ENCODE data around the gene RAD51C.

The RAD51C gene

DNA sequence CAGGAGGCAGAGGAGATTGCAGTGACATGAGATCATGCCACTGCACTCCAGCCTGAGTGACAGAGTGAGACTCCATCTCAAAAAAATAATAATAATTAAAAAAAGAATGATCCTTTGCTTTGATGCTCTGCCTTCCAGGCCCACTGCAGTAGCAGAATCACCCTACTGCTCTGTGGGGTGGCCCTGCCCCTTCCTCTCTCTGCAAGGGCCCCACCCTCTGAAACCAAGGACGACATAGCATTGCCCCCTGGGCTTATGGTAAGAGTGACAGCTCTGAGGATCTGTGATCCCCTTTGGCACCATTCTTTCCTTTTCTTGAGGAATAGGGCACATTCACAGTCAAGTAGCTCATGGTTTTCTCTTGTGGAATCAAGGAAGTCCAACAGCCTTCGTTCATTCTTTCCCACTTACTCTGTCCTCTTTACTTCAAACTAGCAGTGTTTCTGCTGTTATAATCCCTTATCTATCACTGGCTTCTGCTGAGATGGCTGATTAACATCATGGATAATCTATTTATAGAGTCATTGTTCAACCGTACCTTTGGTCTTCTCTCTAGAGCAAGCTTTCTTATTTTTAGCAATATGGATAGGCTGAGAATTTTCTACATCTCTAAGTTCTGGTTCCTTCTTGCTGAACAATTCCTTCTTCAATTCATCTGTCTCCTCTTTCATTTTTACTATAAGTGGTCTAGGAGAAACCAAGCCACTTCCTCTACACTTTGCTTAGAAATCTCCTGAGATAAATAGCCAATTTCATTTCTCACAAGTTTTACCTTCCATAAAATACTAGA, 14.1 kb downstream of the RAD51C start:
- TF ChIP-seq, protein P1, sequence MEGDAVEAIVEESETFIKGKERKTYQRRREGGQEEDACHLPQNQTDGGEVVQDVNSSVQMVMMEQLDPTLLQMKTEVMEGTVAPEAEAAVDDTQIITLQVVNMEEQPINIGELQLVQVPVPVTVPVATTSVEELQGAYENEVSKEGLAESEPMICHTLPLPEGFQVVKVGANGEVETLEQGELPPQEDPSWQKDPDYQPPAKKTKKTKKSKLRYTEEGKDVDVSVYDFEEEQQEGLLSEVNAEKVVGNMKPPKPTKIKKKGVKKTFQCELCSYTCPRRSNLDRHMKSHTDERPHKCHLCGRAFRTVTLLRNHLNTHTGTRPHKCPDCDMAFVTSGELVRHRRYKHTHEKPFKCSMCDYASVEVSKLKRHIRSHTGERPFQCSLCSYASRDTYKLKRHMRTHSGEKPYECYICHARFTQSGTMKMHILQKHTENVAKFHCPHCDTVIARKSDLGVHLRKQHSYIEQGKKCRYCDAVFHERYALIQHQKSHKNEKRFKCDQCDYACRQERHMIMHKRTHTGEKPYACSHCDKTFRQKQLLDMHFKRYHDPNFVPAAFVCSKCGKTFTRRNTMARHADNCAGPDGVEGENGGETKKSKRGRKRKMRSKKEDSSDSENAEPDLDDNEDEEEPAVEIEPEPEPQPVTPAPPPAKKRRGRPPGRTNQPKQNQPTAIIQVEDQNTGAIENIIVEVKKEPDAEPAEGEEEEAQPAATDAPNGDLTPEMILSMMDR (IDR thresholded peaks at IDR 0.05), result no peak
- H3K36me3 ChIP-seq, result peaks cover 20 to 64% (median 23%) of the 10 kb centered on the region in 3 donors
- intact Hi-C loops (cut with DNase I; ENCODE audit: low total_unique reads), result no loop called here

DNA sequence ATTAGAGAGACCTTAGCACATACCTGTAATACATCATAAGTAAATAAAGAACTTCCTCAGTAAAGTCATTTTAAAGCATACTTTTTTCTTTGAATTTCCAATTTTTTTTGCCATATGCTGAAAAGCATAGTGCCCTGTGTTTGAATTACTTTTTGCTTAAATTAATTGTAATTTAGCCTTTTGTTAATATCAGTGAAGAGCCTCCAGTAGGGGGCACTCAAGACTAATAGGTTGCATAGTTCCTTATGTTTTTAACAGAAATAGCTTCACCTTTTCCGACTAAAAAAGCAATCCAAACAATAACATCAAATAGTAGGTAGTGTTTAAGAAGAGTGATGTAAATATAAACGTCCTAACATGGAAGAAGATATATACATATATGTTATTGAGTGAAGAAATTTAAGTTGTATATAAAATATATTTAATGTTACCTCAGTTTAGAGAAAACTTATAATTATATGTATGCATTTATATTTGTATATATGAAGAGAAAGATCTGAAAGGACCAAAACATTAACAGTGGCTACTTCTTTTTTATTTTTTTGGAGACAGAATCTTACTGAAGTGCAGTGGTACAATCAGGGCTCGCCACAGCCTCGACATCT, 18.6 kb downstream of the RAD51C start:
- Histone ChIP-seq H3K9me3 (no peaks in the 10 kb centered on the region), H3K4me1 (no peaks in the 10 kb centered on the region), H3K27ac (no peak overlapping the region), H3K4me3 (no peak overlapping the region), H3K27me3 (no peaks in the 10 kb centered on the region), H3K36me3 (peaks cover 14 to 65% (median 18%) of the 10 kb centered on the region in 3 donors)
- DNase-seq, result no peak
- TF ChIP-seq, protein P1 (IDR thresholded peaks at IDR 0.05), result peak; percentile 63 to 67
- intact Hi-C loops (cut with DNase I; ENCODE audit: low total_unique reads), result loop anchor here (5.0 kb wide), 1 partner anchor 291 kb away; no protein-coding TSS in a partner anchor

More for the DNA sequence above, 14.1 kb downstream of the RAD51C start:
- Histone ChIP-seq H3K27ac (no peak overlapping the region), H3K9me3 (no peaks in the 10 kb centered on the region), H3K27me3 (no peaks in the 10 kb centered on the region), H3K4me1 (no peaks in the 10 kb centered on the region), H3K4me3 (no peak overlapping the region)
- DNase-seq, result no peak

DNA sequence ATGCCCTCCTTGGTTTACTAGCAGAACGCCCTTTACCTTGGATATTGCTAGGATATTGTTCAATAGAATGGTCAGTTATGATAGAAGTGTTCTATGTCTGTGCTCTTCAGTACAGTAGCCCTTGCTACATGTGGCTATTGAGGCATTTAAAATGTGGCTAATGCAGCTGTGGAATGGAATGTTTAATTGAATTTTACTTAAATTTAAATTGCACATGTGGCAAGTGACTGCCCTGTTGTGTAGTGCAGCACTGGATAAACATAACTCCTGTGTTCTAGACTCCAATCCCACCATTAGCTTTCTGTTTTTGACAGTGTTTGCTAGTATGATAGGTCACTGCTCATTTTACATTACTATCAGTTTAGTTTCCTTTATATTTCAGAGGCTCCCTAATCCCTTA, 29.9 kb downstream of the RAD51C start:
- Histone ChIP-seq H3K4me1 (no peaks in the 10 kb centered on the region), H3K9me3 (no peaks in the 10 kb centered on the region), H3K27me3 (no peaks in the 10 kb centered on the region), H3K36me3 (peaks cover 32 to 58% (median 33%) of the 10 kb centered on the region in 3 donors), H3K27ac (no peak overlapping the region), H3K4me3 (no peak overlapping the region)
- intact Hi-C loops (cut with DNase I; ENCODE audit: low total_unique reads), result no loop called here
- DNase-seq, result no peak
- TF ChIP-seq, protein P1 (IDR thresholded peaks at IDR 0.05), result no peak

DNA sequence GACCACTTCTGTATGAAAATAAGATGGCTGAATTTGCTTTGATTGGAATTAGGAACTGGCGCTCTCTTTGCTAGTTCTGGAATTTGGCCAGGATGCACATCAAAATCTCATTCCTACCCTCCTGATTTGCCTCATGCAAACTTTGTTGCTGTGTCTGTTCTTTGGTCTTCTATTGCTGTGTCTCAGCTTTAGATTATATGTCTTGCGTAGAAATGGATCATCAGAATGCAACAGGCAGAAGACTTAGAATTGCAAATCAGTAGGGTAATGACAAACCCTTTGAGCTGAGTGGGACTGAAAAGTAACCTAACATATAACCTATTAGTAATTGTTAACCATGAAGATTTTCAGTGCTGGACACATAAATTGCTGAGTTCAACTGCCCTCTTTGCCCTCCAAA, 30.3 kb downstream of the RAD51C start:
- intact Hi-C loops (cut with DNase I; ENCODE audit: low total_unique reads), result no loop called here
- Histone ChIP-seq H3K9me3 (no peaks in the 10 kb centered on the region), H3K27ac (no peak overlapping the region), H3K36me3 (peaks cover 32 to 54% (median 33%) of the 10 kb centered on the region in 3 donors), H3K4me3 (no peak overlapping the region), H3K4me1 (no peaks in the 10 kb centered on the region), H3K27me3 (no peaks in the 10 kb centered on the region)
- no peak for DNase-seq
- TF ChIP-seq, protein P1 (IDR thresholded peaks at IDR 0.05), result no peak

DNA sequence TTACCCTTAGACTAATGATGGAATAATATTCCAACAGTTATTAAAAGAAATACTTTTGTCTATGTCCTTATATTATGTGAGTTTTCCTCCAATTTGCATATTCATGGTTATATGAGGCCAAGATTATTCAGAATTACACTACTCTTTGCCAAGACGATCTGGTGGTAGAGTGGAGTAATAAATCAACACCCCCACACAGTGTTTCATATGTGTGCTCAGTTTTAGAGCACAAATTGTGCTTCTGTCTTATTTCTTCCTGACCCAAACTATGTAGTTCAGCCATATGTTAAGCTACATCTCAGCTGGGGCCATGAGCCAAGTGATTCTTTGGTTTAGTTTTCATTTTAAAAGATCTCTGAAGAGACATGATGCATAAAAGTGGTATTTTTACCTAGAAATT, 36.4 kb downstream of the RAD51C start:
- H3K4me1 ChIP-seq, result no peaks in the 10 kb centered on the region
- no peaks in the 10 kb centered on the region for H3K9me3 ChIP-seq
- peaks cover 3 to 19% (median 18%) of the 10 kb centered on the region in 3 donors for H3K36me3 ChIP-seq
- no peak overlapping the region for H3K4me3 ChIP-seq
- TF ChIP-seq, protein P1 (IDR thresholded peaks at IDR 0.05), result no peak
- intact Hi-C loops (cut with DNase I; ENCODE audit: low total_unique reads), result no loop called here
- H3K27me3 ChIP-seq, result no peaks in the 10 kb centered on the region
- H3K27ac ChIP-seq, result no peak overlapping the region
- no peak for DNase-seq
